DMS53 treated with DMSO at 0.1 percent for 48 hours (cell line): ENCODE measurements around the gene RAPGEF1.

ENCODE experiments used
- DNase-seq: peaks from one replicate; lab custom pipeline; 2025; ENCODE audit not compliant: unreplicated experiment; lab: John Stamatoyannopoulos, UW

RAPGEF1 gene

DNA sequence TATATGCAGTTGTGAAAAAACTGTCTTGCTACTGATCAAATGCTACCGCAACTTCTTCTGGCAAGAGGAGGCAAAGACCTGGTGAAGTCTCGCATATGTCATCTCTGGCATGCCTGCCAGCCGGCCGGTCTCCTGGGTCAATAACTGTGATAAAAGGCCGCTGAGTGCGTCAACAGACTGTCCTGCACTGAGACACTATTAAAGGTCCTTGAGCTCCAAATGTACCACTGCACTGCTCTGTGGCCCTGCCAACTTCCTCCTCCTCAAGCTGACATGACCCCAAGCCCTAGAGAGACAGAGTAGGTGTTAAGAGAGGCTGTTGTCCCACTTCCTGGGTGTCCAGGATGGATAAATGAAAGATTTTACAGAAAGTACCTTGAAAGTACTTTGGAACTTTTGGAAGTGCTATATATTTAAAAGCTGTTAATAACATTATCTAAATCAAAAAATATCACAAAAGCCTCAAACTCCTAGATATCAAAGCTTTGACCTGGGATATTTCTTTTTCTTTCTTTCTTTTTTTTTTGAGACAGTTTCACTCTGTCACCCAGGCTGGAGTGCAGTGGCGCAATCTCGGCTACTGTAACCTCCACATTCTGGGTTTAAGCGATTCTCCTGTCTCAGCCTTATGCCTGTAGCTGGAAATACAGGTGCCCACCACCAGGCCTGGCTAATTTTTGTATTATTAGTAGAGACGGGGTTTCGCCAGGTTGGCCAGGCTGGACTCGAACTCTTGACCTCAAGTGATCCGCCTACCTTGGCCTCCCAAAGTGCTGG lies 31.5 kb downstream of the RAPGEF1 start:
- DNase-seq = peak; percentile 71

DNA sequence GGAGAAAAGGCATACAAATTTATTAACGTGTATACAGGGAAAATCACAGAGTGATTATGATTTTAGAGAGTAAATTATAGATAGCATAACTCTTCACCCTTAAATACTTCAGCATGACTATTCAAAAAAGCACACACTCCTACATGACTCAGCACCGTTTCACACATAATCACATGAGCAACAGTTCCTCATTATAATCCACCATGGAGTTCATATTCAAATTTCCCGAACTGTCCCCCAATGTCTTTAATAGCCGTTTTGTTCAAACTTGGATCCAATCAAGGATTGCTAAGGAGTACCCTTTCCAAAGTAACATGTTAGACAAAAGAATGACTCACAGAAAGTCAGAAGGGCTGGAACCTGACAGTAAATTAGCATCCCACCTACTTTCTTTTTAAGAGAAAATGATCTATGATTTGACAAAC lies 32.1 kb downstream of the RAPGEF1 start:
- no peak for DNase-seq

GRCh38 chr9:131707050-131707449 lies 32.8 kb downstream of the RAPGEF1 start:
- peak; percentile 8 for DNase-seq

GRCh38 chr9:131706608-131706970 lies 33.3 kb downstream of the RAPGEF1 start:
- DNase-seq = no peak

- no peak for DNase-seq
These were observed 34.9 kb downstream of the RAPGEF1 start for GRCh38 chr9:131704988-131705387.

DNA sequence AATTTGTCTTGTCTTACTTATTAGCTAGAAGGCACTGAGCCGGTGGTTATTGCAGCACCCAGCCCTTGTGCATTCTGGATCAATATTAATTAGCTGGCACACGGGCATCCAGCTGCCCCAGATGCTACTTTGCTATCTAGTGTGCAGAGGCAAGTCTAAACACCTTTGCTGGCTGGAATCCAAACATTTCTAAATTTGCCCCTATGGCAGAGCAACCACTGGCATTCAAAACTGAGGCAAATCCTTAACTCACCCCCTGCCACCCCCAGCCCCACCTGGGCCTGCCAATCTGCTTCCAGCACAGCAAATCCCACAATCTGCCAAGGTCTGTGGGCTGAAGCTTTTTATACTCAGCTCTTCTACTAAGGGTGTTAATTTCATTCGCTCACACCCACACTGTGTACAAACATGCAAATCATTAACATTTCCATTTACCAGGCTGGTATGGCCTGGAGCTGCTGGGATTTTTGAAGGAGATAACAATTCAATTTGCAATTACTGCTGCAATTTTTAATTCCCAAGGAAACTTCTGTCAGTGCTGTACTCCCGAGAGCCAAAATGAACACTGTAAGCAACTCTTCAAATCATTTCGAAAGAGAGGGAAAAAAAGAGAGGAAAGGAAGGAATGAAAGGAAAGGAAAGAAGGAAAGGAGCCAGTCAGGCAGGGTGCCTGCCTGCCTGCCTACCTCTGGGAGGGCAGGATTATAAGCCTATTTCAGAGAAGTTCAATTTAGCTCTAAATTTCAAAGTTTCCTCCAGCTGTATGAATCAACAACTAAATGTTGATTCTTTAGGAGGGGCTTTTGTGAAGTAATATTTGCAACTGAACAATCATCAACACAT lies 35.5 kb downstream of the RAPGEF1 start:
- DNase-seq = no peak

- DNase-seq = no peak
These were observed 36.2 kb downstream of the RAPGEF1 start for GRCh38 chr9:131703697-131704096.

DNA sequence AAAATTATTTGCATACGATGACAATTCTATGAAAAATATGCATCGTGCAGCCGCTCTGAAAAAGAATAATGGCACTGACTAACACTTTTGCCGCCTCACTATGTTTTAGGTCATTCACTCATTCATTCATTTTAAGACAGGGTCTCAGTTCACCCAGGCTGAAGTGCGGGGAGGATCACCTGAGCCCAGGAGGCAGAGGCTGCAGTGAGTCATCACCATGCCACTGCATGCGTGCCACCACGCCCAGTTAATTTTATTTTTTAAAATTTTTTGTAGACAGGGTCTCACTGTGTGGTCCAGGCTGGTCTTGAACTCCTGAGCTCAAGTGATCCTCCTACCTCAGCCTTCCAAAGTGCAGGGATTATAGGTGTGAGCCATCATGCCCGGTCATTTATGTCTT lies 37.0 kb downstream of the RAPGEF1 start:
- DNase-seq = no peak

DNA sequence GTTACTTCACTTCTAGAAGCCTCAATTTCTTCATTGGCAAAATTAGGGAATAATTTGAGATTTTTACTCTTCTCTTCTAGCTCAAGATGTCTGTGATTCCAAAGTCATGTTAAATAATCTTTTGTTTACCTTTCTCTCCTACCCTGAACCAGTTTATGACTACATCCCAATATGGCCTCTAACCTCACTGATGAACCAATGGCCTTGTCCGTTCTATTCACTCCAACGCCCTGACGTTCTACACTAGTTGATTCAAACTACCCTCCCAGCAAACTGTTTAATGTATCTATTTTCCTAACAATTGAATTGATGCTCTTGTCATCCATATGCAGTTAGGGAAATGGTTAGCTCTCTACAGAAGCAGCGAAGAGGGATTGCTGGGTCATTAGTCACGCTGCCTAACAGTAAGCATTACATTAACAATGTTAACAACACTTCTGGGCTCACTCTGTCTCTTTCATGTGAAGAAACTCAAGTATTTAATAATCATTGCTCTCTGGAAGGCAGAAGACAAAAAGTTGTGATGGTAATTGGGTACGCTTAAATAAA lies 38.0 kb downstream of the RAPGEF1 start:
- no peak for DNase-seq

- no peak for DNase-seq
These were observed 38.5 kb downstream of the RAPGEF1 start for GRCh38 chr9:131701436-131701781.

- DNase-seq = no peak
These were observed 39.0 kb downstream of the RAPGEF1 start for GRCh38 chr9:131700765-131701435.

- no peak for DNase-seq
These were observed 39.8 kb downstream of the RAPGEF1 start for GRCh38 chr9:131700076-131700475.

GRCh38 chr9:131698618-131698985 lies 41.3 kb downstream of the RAPGEF1 start:
- no peak for DNase-seq

GRCh38 chr9:131697908-131698617 lies 41.8 kb downstream of the RAPGEF1 start:
- DNase-seq = no peak

DNA sequence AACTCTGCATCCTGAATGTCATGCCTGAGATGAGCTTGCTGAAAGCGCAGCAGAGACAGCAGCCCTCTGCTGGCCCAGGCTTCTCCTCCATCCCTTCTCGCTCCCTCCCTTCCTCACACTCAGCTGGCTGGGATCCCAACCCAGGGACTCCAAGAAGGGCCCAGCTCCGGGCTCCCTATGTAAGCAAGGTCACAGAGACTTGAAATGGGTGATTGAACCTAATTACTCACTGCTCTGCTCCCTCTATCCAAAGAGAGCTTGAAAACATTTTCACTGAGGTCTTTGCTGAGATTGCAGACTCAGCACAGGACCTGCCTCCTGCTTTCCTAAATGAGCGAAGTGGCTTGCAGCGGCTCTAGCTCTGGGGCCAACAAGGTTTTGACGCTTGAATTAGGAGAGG lies 42.8 kb downstream of the RAPGEF1 start:
- no peak for DNase-seq

GRCh38 chr9:131695836-131696460 lies 43.9 kb downstream of the RAPGEF1 start:
- no peak for DNase-seq

- no peak for DNase-seq
These were observed 44.5 kb downstream of the RAPGEF1 start for GRCh38 chr9:131695366-131695765.

DNA sequence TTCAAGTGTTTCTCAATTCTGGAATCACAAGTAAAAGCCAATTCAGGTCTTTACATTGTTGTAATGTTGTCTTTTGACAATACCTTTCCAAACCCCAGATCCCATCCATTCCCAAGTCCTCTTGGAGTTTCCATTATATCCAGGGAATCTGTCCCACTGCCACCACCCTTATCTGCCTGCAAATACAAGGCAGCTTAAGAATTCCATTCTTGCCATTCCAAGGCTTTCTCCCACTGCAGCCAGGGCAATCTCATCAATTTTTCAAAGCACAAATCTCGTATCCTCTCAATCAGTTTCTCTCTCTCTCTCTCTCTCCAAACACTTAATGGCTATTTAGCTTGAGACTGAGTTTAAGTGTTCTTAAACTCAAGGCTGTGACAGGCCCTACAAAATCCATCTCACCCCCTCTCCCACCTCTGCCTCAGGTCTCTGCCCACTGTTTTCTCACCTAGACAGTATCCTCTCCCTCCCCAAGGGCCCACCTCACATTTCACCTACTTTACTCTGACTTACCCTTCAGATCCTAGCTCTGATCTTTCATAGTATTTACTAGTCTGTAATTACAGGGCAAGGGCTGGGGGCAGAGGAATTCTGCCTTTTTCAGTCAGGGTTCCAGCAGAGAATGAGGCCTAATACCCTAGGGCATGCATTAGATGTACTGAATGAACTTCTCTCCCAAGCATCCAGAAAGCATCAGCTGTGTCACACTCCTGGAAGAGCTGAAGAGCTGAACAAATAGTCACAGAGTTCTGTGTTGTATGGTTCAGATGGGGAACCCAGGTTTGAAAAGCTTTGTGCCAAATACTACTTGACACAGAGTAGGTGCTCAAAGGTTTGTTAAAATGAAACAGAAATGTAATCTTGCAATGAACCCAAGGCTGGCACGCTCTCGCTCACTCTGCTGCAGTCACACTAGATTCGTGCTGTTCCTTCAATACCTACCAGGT lies 46.0 kb downstream of the RAPGEF1 start:
- no peak for DNase-seq
